GM19023 (cell line): Measurements from ENCODE around the gene ERCC6L2.

Experiments
- ATAC-seq: cut with Tn5 transposase; IDR thresholded peaks from one replicate; pipeline ENCODE4 v1.9.1; 2021; ENCODE audit warnings: mild to moderate bottlenecking, moderate library complexity; ENCODE audit not compliant: unreplicated experiment

The ERCC6L2 gene

DNA sequence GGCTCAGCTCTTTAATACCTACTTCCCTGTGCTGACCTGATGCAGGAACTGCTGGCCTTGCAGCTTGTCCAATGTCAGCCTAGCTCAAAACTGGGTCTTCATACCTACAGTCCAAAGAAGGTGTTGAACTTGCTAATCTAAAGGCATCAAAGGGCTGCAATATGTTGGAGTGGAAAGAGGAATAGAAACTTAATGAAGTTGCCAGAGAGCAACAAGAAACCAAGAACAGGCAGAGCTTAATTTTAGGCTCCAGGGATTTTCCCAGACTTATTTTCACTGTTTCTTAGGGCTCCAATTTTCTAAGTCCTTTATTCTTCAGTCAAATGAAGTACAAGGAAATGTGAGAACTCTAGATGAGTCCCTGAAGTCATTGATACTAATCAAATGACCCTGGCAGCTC, 17.6 kb upstream of the ERCC6L2 start:
- no peak for ATAC-seq

DNA sequence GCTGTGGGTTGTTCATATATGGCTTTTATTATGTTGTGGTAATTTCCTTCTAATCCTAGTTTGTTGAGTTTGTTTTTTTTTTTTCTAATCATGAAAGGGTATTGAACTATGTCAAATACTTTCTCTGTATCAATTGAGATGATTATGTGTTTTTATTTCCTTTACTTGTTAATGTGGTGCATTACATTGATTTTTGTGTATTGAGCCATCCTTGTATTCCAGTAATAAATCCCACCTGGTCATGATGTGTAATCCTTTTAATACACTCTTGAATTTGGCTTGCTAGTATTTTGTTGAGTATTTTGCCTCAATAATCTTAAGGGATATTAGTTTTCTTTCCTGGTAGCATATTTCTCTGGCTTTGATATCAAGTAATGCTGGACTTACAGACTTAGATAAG, 13.1 kb upstream of the ERCC6L2 start:
- ATAC-seq = no peak

DNA sequence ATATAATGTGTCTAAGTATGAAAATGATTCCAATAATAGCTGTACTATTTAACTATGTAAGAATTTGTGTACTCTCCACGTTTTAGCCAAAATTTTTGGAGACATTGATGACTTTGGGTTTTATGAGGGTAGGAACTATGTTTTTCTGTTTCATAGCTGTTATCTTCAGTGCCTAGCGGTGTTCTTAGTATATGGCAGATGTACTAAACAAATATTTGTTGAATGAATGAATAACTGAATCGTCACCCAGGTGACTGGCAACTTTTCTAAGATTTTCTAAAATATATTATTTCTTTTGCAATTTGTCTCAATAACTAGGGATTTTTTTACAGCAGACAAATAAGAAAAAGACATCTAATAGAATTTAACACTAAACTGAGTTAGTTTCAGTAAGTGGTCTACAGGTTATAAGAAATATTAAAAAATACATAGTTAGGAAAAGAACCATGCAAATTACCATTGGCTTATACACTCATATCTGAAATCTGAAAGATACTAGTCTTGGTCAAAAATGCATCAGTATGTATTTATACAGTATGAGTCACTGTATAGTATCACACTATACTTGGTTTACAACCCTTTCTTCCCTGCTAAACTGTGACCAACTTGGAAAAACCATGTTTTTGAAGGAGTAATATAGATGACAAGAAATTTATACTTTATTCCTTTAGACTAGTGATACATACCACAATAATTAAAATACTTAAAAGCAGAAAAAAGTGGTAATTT, 10.5 kb upstream of the ERCC6L2 start:
- ATAC-seq = no peak

DNA sequence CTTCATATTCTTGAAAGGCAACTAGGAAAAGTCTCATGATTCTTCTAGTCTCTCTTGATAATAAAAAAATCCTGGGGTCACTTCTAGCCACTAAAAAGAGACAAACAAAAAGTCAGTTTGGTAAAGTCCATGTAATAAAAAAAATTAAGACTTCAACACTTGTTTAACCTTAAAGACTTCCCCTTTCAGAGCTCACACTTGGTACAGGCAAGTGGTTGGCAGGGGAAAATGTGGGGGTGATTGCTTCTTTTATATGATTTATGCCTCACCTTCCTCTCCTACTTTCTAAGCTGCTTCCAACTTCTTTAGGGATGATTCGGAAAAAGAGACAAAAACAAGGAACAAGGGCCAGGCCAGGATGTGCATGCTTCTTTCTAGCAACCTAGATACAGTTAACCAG, 5.1 kb upstream of the ERCC6L2 start:
- ATAC-seq = no peak

GRCh38 chr9:95870906-95871305, 4.6 kb upstream of the ERCC6L2 start:
- ATAC-seq = no peak

DNA sequence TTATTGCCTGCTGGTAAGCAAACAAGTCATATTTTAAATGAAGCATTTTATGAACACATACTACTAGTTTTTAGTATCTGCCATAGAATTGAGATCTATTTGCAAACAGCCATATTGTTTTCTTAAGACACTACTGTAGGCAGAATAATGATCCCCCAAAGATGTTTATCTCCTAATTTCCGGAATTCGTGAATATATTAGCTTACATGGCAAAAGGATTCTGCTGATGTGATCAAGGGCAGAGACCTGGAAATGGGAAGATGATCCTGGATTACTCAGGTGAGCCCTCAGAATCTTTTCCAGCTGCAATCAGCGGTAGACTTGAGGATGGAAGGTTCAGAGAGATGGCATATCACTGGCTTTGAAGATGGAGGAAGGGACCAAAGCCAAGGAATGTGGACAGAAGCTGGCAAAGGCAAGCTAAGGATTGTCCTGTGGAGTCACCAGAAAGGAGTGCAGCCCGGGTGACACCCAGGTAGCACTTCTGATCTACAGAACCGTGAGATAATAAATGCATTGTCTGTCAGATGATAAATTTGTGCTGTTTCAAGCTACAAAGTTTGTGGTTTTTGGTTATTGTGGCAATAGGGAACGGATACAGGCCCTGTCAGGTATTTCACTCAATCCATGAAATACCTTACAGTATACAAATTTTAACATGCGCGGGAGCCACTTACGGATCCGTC, 1.0 kb upstream of the ERCC6L2 start:
- ATAC-seq = no peak

- no peak for ATAC-seq
Measured at GRCh38 chr9:95874989-95875304, 544 bp upstream of the ERCC6L2 start.

DNA sequence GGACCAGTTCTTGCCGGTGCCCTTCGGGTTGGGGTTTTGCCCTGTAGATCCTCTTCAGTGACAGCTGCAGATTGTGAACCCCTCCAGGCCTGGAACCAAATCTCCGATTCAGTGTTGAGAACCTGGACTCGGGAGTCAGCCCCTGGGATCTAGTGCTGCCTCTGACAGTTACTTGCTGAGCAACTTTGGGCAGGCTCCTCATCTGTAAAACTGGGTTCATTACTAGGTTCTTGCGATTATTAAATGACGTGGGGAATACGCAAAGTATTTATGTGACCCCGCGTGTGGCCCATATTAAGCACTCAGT, 600 bp downstream of the ERCC6L2 start:
- no peak for ATAC-seq

GRCh38 chr9:95876595-95876994, 1.1 kb downstream of the ERCC6L2 start:
- ATAC-seq = no peak

GRCh38 chr9:95877984-95878383, 2.5 kb downstream of the ERCC6L2 start:
- ATAC-seq = no peak

DNA sequence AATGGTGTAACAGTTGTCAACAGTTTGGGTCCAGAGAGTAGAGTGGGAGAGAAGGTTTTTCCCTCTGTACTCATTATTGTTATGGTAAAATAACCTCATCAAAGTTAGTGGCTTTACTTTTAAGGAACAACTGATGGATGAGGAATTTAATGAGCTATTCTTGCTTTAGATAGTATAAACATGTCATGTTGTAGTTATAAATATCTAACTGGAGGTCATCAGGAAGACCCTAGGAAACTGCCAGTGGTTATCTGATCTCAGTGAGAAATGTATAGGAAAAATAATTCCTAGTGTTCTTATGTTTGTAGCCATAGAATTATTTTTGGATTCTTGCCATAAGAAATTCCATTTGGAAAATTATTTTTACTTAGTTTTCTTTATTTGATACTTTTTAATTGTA, 4.1 kb downstream of the ERCC6L2 start:
- ATAC-seq = no peak

DNA sequence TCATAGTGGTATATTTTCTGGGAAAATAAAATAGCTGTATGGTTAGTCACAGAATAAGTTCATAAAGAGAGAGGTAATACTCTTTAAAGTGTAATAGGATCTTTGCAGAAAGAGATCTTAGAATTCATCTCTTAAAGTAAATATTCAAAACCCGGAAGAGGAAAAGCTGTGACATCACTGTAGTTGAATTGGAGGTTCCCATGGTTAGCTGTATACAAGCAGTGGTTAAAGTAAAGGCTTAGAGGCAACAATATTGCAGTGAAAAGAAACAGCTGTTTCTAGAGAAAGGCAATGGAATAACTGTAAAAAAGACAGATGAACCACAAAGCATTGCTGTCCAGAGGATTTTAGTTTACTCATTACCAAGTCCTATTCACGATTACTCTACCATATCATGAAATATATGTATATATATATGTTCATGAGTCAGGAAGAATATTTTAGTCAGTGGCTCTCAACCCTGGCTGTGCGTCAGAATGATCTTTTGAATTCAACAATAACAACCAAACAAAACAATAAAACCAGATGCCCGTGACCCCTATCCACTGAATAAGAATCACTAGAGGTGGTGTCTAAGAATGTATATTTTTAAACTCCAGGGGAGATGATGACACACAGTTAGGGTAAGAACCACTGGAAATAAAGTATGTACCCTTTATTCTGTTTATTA, 4.7 kb downstream of the ERCC6L2 start:
- no peak for ATAC-seq

GRCh38 chr9:95887926-95888497, 12.5 kb downstream of the ERCC6L2 start:
- no peak for ATAC-seq

DNA sequence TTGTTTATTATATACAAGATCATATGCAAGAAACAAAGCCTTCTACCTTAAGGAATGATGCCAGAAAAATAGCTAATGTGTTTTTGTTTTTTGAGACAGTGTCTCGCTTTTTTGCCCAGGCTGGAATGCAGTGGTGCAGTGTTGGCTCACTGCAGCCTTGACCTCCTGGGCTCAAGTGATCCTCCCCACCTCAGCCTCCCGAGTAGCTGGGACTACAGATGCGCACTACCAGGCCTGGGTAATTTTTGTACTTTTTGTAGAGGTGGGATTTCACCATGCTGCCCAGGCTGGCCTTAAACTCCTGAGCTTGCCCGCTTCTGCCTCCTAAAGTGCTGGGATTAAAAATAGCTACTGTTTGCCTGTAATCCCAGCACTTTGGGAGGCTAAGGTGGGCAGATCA, 15.1 kb downstream of the ERCC6L2 start:
- no peak for ATAC-seq

DNA sequence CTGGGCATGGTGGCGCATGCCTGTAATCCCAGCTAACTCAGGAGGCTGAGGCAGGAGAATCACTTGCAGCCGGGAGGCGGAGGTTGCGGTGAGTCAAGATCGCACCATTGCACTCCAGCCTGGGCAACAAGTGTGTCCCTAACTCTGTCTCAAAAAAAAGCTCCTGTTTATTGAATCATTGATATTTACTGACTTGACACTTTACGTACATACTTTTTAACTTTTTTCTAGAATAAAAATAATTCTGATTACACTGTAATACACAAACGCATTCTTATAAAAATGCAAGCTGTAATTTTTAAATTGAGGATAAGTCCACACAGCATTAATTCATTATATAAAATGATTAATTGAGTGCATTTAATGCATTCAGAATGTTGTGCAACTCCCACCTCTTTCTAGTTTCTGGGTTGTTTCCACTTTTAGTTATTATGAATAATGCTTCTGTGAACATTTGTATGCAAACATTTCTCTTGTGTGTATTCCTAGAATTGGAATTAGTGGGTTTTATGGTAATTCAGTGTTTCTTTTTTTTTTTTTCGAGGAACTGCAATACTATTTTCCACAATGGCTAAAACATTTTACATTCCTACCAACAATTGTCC, 15.7 kb downstream of the ERCC6L2 start:
- ATAC-seq = no peak

DNA sequence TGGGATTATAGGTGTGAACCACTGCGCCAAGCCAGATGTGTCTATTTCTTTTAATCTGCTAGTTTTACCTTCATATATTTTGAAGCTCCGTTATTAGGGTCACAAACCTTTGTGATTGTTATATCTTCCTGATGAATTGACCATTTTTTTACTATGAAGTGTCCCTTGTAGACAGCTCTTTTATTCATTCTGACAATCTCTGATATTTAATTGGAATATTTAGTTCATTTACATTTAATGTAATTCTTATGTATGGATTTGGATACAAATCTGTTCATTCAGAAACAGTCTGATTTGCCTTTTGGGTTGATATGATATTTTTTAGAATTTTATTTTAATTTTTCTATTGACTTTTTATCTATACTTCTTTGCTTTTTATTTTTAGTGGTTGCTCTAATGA, 17.2 kb downstream of the ERCC6L2 start:
- no peak for ATAC-seq

GRCh38 chr9:95896580-95896979, 21.1 kb downstream of the ERCC6L2 start:
- no peak for ATAC-seq

GRCh38 chr9:95901506-95901905, 26.0 kb downstream of the ERCC6L2 start:
- no peak for ATAC-seq

DNA sequence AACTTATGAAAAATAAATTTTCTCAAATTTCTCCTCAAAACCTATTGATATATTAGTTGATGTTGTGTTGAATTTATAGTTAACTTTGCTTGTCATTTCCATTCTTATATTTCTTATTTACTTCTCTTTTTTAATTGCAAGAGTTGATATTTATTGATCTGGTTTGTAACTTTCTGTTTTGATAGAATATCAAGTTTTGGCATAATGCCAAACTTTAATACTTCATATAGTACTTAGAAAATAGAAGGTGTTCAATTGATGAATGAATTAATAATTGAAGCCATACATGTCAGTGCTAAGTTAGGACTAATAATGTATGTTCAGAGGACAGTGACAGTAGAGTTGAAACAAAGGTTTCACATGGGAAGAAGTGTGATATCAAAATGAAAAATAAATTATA, 27.9 kb downstream of the ERCC6L2 start:
- no peak for ATAC-seq

GRCh38 chr9:95907794-95908193, 32.3 kb downstream of the ERCC6L2 start:
- ATAC-seq = no peak

GRCh38 chr9:95910023-95910707, 34.7 kb downstream of the ERCC6L2 start:
- no peak for ATAC-seq
